Muscle layer of duodenum (tissue), 2 donors: ENCODE results near the gene PLPPR2.

ENCODE experiments used
- H3K27ac ChIP-seq: one replicate; pipeline ENCODE4 v1.7.0; 2013; ENCODE audit warnings: mild to moderate bottlenecking, low read length
- H3K27me3 ChIP-seq: one replicate; pipeline ENCODE4 v1.7.0; 2013; ENCODE audit warnings: low read depth, mild to moderate bottlenecking, control low read depth, low read length
- H3K36me3 ChIP-seq, 2 donors: one replicate each; pipeline ENCODE4 v1.7.0; 2013; ENCODE audit warnings: low read length in 2 of 2, control low read depth in 1 of 2, mild to moderate bottlenecking in 1 of 2; ENCODE audit not compliant: insufficient read depth in 2 of 2, control insufficient read depth in 1 of 2
- H3K4me1 ChIP-seq, 2 donors: one replicate each; pipeline ENCODE4 v1.7.0; 2013; ENCODE audit warnings: low read length in 2 of 2, mild to moderate bottlenecking in 2 of 2, control low read depth in 1 of 2, moderate library complexity in 1 of 2; ENCODE audit not compliant: insufficient read depth in 2 of 2, control insufficient read depth in 1 of 2
- H3K4me3 ChIP-seq, 2 donors: one replicate each; pipeline ENCODE4 v1.7.0; 2013; ENCODE audit warnings: low read length in 2 of 2, low read depth in 1 of 2, mild to moderate bottlenecking in 1 of 2
- H3K9me3 ChIP-seq, 2 donors: one replicate each; pipeline ENCODE4 v1.7.0; 2013; ENCODE audit warnings: low read length in 2 of 2, control low read depth in 1 of 2, mild to moderate bottlenecking in 1 of 2; ENCODE audit not compliant: control insufficient read depth in 1 of 2
- donor health status: healthy.

PLPPR2 gene

DNA sequence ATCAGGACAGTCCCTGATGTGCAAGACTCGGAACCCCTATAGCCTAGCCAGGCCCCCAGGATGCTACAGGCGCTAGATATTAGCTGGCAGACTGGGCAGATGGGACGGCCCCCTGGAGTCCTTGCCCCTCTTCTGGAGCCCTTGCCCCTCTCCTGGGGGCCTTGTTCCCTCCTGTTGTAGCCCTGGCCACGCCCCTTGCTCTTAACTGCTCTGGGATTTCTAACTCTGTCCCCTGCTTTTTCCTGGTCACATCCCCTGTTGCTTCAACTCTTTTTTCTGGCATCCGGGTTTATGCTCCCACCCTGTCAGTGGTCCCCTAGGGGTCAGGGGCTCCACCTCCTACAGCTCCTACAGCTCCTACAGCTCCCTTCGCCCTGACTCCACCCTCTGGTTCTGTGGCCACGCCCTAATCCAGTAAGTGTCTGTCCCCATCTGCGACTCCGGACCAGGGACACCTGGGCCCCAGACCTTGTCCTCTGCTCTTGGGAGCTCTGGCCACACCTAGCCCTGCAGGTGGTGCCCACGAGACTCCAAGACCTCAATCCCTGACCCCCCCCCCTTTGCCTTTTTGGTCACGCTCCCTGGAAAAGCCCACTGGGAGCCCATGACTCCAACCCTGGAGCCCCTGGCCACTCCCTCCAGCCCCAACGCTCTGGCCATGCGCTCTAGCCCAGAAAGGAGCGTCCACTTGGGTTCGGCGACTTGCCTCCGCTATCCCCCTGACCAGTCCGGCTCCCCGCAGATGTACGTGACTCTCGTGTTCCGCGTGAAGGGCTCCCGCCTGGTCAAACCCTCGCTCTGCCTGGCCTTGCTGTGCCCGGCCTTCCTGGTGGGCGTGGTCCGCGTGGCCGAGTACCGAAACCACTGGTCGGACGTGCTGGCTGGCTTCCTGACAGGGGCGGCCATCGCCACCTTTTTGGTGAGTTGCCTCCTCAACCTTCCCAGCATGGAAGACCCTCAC lies 6.8 kb downstream of the PLPPR2 start:
- H3K4me1 ChIP-seq: peaks cover 0 to 3% of the 10 kb centered on the region in 2 donors
- peaks cover 14 to 65% of the 10 kb centered on the region in 2 donors for H3K36me3 ChIP-seq
- no peak overlapping the region for H3K4me3 ChIP-seq
- H3K27me3 ChIP-seq: no peaks in the 10 kb centered on the region
- H3K9me3 ChIP-seq: no peaks in the 10 kb centered on the region
- H3K27ac ChIP-seq: no peak overlapping the region

DNA sequence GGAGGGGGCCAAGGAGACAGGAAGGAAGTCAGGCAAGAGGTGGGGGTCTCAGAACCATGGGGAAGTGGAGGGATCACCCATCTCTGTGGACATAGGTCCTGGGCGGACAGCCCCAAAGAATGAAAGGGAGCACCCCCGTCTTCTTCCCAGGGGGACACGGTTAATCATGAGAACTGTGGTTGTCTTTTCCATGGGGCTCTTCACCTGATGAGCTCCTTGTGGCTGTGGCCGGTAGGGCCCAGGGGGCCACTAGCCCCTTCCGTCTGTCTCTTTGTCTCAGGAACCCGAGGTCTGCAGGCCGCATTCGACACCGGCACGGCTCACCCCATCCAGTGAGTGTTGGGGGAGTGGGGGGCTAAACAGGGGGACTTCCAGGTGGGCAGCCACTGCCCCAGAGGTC lies 8.6 kb downstream of the PLPPR2 start:
- peaks cover 14 to 58% of the 10 kb centered on the region in 2 donors for H3K36me3 ChIP-seq
- no peaks in the 10 kb centered on the region for H3K27me3 ChIP-seq
- H3K9me3 ChIP-seq: no peaks in the 10 kb centered on the region
- no peak overlapping the region for H3K4me3 ChIP-seq
- no peaks in the 10 kb centered on the region for H3K4me1 ChIP-seq
- no peak overlapping the region for H3K27ac ChIP-seq

DNA sequence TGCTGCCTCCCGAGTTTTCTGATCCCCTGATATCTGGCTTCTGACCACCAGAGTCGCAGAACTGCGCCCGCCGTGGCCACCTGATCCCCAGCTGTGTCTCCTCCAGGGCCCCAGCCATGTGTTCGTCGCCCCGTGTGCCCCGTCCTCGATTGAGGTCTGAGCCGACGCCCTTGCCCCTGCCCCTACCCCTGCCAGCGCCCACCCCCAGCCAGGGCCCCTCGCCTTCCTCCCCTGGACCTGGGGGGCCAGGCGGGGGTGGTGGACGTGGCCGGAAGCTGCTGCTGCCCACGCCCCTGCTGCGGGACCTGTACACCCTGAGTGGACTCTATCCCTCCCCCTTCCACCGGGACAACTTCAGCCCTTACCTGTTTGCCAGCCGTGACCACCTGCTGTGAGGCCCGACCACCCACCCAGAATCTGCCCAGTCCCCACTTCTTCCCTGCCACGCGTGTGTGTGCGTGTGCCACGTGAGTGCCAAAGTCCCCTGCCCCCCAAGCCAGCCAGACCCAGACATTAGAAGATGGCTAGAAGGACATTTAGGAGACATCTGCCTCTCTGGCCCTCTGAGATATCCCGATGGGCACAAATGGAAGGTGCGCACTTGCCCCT lies 9.2 kb downstream of the PLPPR2 start:
- Histone ChIP-seq H3K27me3 (no peaks in the 10 kb centered on the region), H3K27ac (no peak overlapping the region), H3K4me1 (no peaks in the 10 kb centered on the region), H3K4me3 (no peak overlapping the region), H3K9me3 (no peaks in the 10 kb centered on the region), H3K36me3 (peaks cover 9 to 53% of the 10 kb centered on the region in 2 donors)

DNA sequence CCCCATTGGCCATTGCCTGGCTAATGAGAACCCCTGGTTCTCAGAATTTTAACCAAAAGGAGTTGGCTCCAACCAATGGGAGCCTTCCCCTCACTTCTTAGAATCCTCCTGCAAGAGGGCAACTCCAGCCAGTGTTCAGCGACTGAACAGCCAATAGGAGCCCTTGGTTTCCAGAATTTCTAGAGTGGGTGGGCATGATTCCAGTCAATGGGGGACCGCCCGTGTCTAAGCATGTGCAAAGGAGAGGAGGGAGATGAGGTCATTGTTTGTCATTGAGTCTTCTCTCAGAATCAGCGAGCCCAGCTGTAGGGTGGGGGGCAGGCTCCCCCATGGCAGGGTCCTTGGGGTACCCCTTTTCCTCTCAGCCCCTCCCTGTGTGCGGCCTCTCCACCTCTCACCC lies 9.7 kb downstream of the PLPPR2 start:
- Histone ChIP-seq H3K9me3 (no peaks in the 10 kb centered on the region), H3K4me3 (no peak overlapping the region), H3K36me3 (peaks cover 6 to 48% of the 10 kb centered on the region in 2 donors), H3K4me1 (no peaks in the 10 kb centered on the region), H3K27ac (no peak overlapping the region), H3K27me3 (no peaks in the 10 kb centered on the region)

DNA sequence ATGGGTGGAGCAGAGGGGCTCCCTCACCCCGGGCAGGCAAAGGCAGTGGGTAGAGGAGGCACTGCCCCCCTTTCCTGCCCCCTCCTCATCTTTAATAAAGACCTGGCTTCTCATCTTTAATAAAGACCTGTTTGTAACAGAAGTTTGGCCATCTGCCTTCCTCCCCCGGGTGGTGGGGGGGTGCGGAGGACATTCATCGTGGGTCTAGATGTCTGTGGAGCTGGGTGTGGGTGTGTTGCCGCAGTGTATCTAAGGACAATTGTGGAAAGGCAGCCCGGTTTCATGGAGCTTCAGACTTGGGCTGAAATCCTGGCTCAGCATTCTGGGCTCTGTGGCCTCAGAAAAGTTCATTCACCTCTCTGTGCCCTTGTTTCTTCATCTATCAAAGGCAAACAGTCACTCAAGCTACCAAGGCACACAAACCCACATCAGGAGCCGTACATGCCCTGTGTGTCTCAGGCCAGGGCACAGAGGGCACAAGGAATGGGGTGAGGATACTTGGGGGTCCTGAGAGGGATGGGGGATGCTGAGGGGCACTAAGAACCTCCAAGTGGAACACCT lies 10.4 kb downstream of the PLPPR2 start:
- Histone ChIP-seq H3K4me1 (no peaks in the 10 kb centered on the region), H3K27ac (no peak overlapping the region), H3K4me3 (no peak overlapping the region), H3K9me3 (no peaks in the 10 kb centered on the region), H3K27me3 (no peaks in the 10 kb centered on the region), H3K36me3 (peaks cover 6 to 48% of the 10 kb centered on the region in 2 donors)

DNA sequence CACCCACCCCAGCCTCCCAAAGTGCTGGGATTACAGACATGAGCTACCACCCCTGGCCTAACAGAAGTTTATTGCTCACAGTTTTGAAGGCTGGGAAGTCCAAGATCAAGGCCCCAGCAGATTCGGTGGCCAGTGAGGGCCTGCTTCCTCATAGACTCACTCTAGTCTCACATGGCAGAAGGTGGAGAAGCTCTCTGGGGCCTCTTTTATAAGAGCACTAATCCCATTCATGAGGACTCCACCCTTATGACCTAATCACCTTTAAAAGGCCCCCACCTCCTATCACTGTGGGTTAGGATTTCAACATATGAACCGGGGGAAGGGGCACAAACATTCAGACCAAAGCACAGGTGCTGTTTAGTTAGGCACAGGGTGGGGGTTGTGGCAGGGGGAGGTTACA lies 12.3 kb downstream of the PLPPR2 start:
- Histone ChIP-seq H3K4me3 (no peak overlapping the region), H3K27ac (no peak overlapping the region), H3K36me3 (peaks cover 6 to 33% of the 10 kb centered on the region in 2 donors), H3K9me3 (no peaks in the 10 kb centered on the region), H3K27me3 (no peaks in the 10 kb centered on the region), H3K4me1 (no peaks in the 10 kb centered on the region)

DNA sequence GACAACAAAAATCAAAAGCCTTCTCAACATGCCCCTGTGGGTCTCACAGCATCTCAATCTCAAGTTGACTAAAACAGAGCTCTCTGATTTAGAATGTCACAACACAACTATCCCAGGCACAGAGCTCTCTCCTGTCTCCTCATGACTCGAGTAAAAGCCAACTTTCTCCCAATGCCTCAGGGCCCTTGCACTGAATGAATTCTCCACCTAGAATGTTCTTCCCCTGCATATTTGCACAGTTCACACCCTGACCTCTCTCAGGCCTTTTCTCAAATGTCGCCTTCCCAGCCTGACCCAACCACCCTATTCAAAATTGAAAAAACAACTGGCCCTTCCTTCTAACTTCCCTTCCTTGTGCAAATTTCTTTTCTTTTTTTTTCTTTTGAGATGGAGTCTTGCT lies 15.5 kb downstream of the PLPPR2 start:
- Histone ChIP-seq H3K27ac (no peak overlapping the region), H3K36me3 (peaks cover 0 to 4% of the 10 kb centered on the region in 2 donors), H3K27me3 (no peaks in the 10 kb centered on the region), H3K4me1 (peaks cover 10 to 16% of the 10 kb centered on the region in 2 donors), H3K9me3 (no peaks in the 10 kb centered on the region), H3K4me3 (no peak overlapping the region)

DNA sequence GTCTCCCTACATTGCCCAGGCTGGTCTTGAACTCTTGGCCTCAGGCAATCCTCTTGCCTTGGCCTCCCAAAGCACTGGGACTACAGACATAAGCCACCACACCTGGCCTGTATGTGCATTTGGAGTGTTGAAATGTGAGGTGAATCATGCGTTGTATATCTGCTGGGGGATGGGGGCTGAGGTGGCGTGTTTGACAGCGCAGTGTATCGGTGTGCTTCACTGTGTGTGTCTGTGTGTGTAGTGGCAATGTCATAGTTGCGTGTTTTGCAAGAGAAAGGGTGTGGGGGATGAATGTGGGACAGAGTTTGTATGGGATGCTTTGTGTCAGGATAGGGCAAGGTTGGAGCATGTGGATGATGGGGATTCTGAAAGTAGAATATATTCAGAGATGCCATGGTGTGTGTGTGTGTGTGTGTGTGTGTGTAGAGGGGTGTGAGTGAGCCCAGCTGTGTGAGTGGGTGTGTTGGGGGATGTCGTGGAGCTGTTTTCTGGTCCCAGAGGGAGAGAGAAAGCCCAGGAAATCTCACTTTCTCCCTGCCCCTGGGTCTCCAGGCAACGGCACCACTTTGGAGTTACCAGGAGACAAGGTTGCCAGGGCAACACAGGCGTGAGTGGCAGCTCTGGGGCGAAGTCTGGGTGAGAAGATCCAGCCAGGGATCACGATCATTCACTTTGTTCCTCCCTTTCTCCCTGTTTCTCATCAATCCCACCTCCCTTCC lies 18.1 kb downstream of the PLPPR2 start:
- Histone ChIP-seq H3K4me1 (peaks cover 17 to 35% of the 10 kb centered on the region in 2 donors), H3K9me3 (no peaks in the 10 kb centered on the region), H3K27me3 (no peaks in the 10 kb centered on the region), H3K4me3 (no peak overlapping the region), H3K27ac (no peak overlapping the region), H3K36me3 (peaks cover 0 to 6% of the 10 kb centered on the region in 2 donors)

DNA sequence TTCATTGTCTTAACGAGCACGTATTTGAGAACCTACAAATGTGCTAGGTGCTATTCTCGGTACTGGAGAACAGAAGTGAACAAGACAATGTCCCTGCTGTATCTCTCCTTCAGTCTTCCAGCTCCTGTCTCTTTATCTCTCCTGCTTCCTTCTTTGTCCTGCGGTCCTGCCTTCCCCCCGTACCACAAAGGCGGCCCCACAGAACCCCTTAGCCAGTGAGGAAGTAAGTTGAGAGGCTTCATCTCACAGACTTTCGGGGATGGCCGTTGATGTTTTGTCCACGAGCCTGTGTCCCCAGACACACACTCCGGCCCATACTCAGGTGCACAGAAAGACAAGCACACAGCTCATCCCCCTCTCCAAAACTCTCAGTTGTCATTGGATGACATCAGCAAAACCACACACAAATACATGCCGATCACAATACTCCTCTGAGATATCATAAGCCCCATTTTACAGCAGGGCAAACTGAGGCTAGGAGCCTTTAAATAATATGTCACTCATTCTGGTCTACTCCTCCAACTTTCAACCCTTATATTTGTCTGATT lies 18.7 kb downstream of the PLPPR2 start:
- H3K36me3 ChIP-seq: peaks cover 0 to 8% of the 10 kb centered on the region in 2 donors
- H3K4me3 ChIP-seq: peak overlapping the region; percentile 70 to 83
- no peaks in the 10 kb centered on the region for H3K9me3 ChIP-seq
- no peaks in the 10 kb centered on the region for H3K27me3 ChIP-seq
- peak overlapping the region; percentile 53 for H3K27ac ChIP-seq
- H3K4me1 ChIP-seq: peaks cover 17 to 39% of the 10 kb centered on the region in 2 donors

DNA sequence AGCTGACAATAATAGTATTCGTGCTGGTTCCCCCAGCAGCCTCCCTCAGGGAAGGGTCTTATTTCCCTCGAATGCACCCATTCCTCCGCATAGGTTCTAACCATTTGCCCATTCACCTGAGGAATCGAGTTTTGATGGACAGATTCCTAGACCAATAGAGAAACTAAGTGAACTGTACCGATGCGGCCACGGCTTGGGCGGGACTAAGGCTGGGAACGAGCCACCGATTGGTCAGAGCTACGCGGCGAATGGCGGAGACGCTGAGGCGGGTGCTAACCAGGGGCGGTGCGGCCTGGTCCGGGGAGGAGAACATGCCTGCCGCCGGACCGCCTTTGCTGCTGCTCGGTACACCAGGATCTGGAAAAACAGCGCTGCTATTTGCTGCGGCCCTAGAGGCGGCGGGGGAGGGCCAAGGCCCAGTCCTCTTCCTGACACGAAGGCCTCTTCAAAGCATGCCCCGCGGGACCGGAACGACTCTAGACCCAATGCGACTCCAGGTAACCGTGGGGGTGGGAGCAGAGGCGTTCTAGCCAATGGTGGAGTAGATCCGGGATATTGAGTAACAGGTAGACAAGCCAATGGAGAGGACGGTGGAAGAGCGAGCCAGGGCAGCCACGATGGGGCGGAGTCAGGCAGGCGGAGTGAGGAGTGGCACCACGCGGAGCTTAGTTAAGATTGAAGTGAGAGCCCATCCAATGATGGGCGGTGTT lies 19.4 kb downstream of the PLPPR2 start, which contains the start of gene SWSAP1:
Gene SWSAP1, plus strand, starts transcription at position 234 of the 710 bp plus-strand sequence. Its CDS starts 15 bp downstream, at position 249.
- Histone ChIP-seq H3K9me3 (no peaks in the 10 kb centered on the region), H3K4me1 (peaks cover 17 to 39% of the 10 kb centered on the region in 2 donors), H3K36me3 (peaks cover 0 to 8% of the 10 kb centered on the region in 2 donors), H3K27ac (peak within 1 kb of the TSS; percentile 94), H3K4me3 (peak within 1 kb of the TSS; percentile 70 to 83), H3K27me3 (no peaks in the 10 kb centered on the region)
